ENCODE data around the gene GBA3.

The GBA3 gene

DNA sequence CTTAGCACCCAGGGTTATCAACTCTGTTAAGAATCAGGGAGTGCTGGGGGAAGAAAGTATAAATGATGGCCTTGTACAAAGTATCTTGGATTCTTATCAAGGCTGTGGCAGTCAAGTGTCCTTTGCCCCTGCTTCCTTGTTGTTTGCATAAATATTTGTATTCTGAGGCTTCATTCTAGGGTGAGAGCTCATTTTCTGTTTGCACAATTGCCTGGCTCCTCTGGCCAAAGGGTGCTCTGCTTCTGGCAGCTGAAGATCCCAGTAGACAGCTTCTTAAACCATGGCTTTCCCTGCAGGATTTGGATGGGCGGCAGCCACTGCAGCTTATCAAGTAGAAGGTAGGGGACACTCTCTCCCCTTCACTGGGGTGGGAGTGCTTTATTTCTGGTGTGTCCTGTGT, at the start of gene GBA3:
Gene GBA3 (plus strand): TSS at position 202 of the 400 bp plus-strand sequence.
- DNase-seq = no peak

- DNase-seq = no peak
These were observed 48.8 kb upstream of the GBA3 start for GRCh38 chr4:22643952-22644351.

GRCh38 chr4:22645481-22646182, 47.1 kb upstream of the GBA3 start:
- DNase-seq = no peak

DNA sequence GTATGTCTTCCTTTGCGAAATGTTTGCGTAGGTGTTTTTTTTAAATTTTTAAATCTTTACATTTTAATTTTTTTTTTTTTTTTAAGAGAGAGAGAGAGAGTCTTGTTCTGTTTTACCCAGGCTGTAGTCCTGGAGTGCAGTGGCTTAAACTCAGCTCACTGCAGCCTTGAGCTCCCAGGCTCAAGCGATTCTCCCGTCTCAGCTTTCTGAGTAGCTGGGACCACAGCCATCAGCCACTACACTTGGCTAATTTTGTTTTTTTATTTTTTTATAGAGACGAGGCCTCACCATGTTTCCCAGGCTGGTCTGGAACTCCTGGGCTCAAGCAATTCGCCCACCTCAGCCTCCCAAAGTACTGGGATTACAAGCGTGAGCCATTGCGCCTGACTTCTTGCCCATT, 43.7 kb upstream of the GBA3 start:
- DNase-seq = no peak

DNA sequence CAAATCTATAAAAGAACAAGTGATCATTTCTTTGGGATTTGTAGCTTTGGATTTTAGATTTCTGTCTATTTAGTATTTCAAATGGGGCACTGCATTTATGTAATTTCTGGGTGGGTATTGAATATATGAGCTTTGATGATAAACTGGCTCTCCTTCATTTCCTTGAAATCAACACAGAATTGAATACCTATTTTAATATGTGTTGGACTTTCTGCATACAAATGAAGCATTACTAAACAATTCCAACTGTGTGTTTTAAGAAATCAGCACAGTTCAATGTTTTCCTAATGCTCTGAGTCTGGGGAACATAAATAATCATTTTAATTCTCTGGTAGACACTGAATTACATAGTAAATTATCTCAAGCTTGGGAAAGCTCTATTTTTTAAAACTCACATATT, 42.0 kb upstream of the GBA3 start:
- no peak for DNase-seq

GRCh38 chr4:22653752-22654151, 39.0 kb upstream of the GBA3 start:
- no peak for DNase-seq

- no peak for DNase-seq
These were observed 31.3 kb upstream of the GBA3 start for GRCh38 chr4:22661443-22661842.

- DNase-seq = no peak
These were observed 25.3 kb upstream of the GBA3 start for GRCh38 chr4:22667332-22667940.

GRCh38 chr4:22668301-22668700, 24.4 kb upstream of the GBA3 start:
- DNase-seq = no peak

- DNase-seq = no peak
These were observed 24.0 kb upstream of the GBA3 start for GRCh38 chr4:22668702-22669101.

DNA sequence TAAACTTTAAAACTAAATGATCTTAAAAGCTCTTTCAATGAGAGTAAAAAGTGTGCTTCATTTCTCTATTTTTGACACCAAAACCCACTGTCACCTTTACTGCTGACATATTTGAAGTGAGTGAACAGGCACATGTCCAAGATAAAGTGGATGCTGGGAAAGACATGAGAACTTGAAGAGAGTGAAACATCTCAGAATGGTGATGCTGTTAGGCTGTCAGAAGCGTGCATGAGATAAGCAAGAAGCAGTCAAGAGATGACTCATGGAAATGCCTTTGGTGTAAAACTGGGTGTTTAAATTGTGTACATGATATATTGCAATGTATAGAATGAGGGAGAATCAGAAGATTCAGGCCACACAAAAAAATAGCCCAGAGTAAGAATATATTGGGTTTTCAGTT, 21.8 kb upstream of the GBA3 start:
- no peak for DNase-seq

DNA sequence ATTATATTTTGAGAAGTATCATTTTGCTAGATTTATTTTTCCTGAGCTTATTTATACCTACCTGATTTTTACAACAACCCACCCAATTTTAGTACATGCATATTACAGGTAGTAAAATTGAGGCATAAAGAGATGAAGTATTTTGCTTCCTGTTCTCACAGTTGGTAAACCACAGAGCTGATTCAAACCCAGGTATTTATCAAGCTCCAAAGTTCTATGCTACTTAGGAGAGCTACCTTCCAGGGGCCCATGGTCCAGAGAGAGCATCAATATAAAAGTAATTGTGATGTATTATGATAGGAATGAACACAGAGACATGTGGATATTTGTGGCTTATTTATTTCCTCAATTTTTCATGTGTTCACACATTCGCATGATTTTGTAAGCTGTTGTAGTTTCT, 20.2 kb upstream of the GBA3 start:
- DNase-seq = no peak

- no peak for DNase-seq
These were observed 19.8 kb upstream of the GBA3 start for GRCh38 chr4:22672944-22673343.

DNA sequence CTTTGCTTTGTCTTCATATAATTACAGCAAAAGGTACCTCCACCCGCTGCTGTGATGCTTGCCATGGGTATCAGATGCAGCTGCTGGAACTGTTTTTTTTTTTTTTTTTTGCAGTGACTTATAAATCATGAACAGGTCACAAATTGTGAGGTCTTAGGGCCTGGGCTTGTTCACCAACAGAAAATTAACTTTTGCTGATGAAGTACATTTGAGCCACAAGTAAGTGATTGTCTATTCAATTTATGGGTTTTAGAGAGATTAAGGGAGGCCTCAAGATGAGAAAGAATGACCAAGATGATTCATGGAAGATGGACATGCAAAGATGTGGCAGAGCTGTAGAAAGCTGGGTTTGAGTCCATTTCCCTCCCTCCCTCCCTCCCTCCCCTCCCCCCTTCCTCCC, 18.0 kb upstream of the GBA3 start:
- DNase-seq = no peak

- DNase-seq = no peak
These were observed 16.7 kb upstream of the GBA3 start for GRCh38 chr4:22676063-22676462.

DNA sequence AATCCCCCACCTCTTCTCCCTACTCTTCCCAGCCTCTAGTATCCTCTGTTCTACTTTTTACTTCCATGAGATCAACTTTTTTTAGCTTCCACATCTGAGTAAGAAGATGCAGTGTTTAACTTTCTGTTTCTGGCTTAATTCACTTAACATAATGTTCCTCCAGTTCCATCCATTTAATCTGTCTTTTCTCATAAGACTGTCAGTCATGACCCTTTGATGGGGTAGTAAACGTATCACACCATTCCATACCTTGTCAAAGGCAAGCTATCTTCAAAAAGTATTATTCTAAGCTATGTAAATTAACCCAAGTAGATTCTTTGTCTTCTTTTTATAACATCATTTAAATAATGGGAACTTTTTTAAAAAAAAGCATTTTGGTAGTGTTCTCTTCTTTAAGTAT, 15.0 kb upstream of the GBA3 start:
- no peak for DNase-seq

DNA sequence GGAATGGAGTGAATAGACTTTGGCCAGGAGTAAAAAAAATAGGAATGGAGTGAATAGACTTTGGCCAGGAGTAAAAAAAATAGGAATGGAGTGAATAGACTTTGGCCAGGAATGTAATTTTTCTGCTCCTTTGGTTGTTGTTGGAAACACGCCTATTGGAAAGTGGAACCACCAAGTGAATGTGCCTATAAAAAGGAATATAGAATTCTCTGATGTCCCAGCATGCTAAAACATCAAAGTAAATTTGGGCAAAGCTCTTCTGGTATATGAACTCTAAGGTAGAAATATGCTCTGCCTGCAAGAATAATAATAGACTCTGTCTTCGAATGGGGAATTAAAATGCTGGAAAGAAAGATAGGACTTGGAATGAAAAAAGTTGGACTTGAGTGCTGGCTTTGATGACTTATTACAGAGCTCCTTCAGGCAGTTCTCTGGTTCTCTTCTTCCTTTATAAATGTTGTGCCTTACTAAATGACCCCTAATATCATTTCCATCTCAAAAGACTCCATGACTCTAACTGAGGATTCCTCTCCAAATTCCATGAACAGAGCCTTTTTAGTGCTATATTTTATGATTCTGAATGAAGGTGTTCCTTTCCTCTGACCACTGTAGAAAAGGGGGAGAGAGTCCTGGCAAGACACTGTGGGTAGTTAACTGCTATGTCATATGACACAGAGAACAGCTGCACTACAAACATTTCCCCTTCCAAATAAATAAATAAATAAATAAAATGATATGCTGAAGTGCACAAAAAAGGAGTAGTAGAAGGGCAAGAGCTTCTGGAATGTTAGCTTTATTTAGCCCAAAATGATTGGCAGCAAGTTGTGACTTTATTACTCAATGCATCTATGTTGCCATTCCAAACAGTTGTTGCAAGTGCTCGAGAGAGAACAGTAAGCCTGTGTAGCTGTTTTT, 13.5 kb upstream of the GBA3 start:
- DNase-seq = no peak

DNA sequence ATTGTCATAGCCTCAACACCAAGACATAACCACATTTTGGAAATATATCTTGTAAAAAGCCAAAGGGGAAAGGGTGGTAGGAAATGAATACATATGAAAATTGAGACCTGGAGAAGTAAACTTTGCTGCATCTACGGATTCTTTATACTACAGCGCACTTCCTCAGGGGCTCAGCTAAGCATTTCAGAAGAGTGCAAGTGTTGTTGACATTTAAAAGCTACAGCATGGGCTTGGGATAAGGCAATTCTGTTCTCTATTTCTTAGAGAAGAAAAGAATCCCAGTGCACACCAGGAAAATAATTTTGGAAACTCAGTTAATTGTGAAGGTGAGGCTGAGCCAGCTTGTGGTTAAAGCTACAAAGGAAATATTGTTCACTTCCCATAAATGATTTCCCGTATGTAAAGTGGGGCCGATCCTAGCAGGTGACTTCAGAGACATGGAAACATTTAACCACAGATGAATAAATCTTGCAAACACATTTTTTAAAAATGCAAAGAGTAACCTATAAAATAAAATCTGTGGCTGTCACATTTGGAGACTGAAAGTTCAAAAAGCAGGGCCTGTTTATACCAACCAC, 12.6 kb upstream of the GBA3 start:
- no peak for DNase-seq

DNA sequence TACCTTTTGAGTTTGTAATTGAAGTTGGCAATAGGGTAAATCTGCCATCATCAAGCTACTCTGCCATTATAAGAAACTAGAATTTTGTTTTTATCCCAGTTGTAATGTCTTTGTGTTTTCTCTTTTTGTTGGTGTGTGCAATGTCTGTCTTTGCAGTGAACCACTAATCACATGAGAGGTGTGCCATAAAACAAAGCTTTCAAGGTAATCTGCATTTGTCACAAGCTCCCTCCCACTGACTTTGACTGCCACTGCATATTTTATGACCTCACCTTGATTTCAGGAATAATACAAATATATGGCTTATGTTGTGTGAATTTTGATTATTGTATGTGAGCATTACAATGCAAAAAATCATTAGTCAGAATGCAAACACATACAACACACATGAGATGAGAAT, 9.0 kb upstream of the GBA3 start:
- DNase-seq = no peak

- DNase-seq = peak; percentile 12
These were observed 6.6 kb upstream of the GBA3 start for GRCh38 chr4:22686141-22686540.

- no peak for DNase-seq
These were observed 4.5 kb upstream of the GBA3 start for GRCh38 chr4:22688236-22688635.

GRCh38 chr4:22689428-22689827, 3.3 kb upstream of the GBA3 start:
- DNase-seq = no peak

- DNase-seq = no peak
These were observed 2.3 kb downstream of the GBA3 start for GRCh38 chr4:22695029-22695428.

GRCh38 chr4:22695917-22696316, 3.2 kb downstream of the GBA3 start:
- no peak for DNase-seq

All from NCI-H345 (cell line).